Vagina (tissue), 2 donors: ENCODE results near the gene C10orf71. TPM values are rescaled to one million over a fixed set of nuclear protein-coding genes. Genes with fewer than 3 reads are reported as not detected.

ENCODE experiments used
- DNase-seq, 2 donors: peaks; one replicate each; pipeline ENCODE4 v3.0.0-alpha.2; 2017; ENCODE audit errors: extremely low spot score in 2 of 2
- H3K27ac ChIP-seq: fragments of 200-600 bp; sonication (generic); one replicate; pipeline ENCODE4 v1.5.1; 2019
- H3K27me3 ChIP-seq: fragments of 200-600 bp; sonication (generic); one replicate; pipeline ENCODE4 v1.5.1; 2019
- H3K36me3 ChIP-seq, 2 donors: fragments of 200-600 bp; sonication (generic); one replicate each; pipeline ENCODE4 v1.5.1; 2017 to 2019
- H3K4me1 ChIP-seq: fragments of 200-600 bp; sonication (generic); one replicate; pipeline ENCODE4 v1.5.1; 2019
- H3K4me3 ChIP-seq, 2 donors: fragments of 200-600 bp; sonication (generic); 1 replicate in 1 of 2; 2 replicates in 1 of 2; pipeline ENCODE4 v1.5.1; 2016 to 2019
- H3K9me3 ChIP-seq: fragments of 200-600 bp; sonication (generic); one replicate; pipeline ENCODE4 v1.5.1; 2019
- CTCF ChIP-seq, 3 experiments: fragments of 450-650 bp in 2 of 3; fragments of 200-600 bp in 1 of 3; sonication (generic) in 1 of 3; IDR thresholded peaks; one replicate each; pipeline ENCODE4 v1.5.1; 2017 to 2019; ENCODE audit warnings: antibody characterized with exemption in 3 of 3, mild to moderate bottlenecking in 2 of 3, moderate library complexity in 2 of 3
- POLR2A ChIP-seq, 2 donors: fragments of 450-650 bp; IDR thresholded peaks; one replicate each; pipeline ENCODE4 v1.6.1; 2017; ENCODE audit warnings: antibody characterized with exemption in 2 of 2, mild to moderate bottlenecking in 2 of 2, moderate library complexity in 2 of 2
- POLR2AphosphoS5 ChIP-seq, 2 donors: sonication (generic); formaldehyde crosslinking; IDR thresholded peaks; one replicate each; pipeline ENCODE4 v1.9.0; 2017; ENCODE audit warnings: antibody characterized with exemption in 2 of 2, mild to moderate bottlenecking in 2 of 2, low read depth in 1 of 2; ENCODE audit not compliant: insufficient read depth in 1 of 2
- intact Hi-C: fragments of 100-400 bp; cut with DNase I; formaldehyde crosslinking; loops from one replicate; pipeline ENCODE4 v1.15.1; 2023
- total RNA-seq: library from RNA; depleted of rRNA; stranded (reverse); fragments of >200 nt; gene quantifications from one replicate; pipeline ENCODE4 v1.2.3, GENCODE V29; 2016

Gene C10orf71
- total RNA-seq, 1 donor from 2014 or later = not detected

- intact Hi-C loops = no loop called here
- Histone ChIP-seq H3K27me3 (no peaks in the 10 kb centered on the region), H3K4me3 (no peak overlapping the region), H3K27ac (no peak overlapping the region), H3K36me3 (no peaks in the 10 kb centered on the region), H3K4me1 (no peaks in the 10 kb centered on the region), H3K9me3 (no peaks in the 10 kb centered on the region)
- TF ChIP-seq CTCF (IDR thresholded peaks at IDR 0.05) = no peak
- no peak for TF ChIP-seq POLR2AphosphoS5 (IDR thresholded peaks at IDR 0.05; ENCODE audit: insufficient read depth in 1 of 2, low read depth in 1 of 2)
- no peak for TF ChIP-seq POLR2A (IDR thresholded peaks at IDR 0.05)
- no peak for DNase-seq
Observed at GRCh38 chr10:49287689-49288340, 11.2 kb upstream of the C10orf71 start.

GRCh38 chr10:49288341-49289065 lies 10.5 kb upstream of the C10orf71 start:
- Histone ChIP-seq H3K9me3 (no peaks in the 10 kb centered on the region), H3K4me1 (no peaks in the 10 kb centered on the region), H3K36me3 (no peaks in the 10 kb centered on the region), H3K4me3 (no peak overlapping the region), H3K27ac (no peak overlapping the region), H3K27me3 (no peaks in the 10 kb centered on the region)
- no peak for DNase-seq
- TF ChIP-seq CTCF (IDR thresholded peaks at IDR 0.05) = no peak
- TF ChIP-seq POLR2AphosphoS5 (IDR thresholded peaks at IDR 0.05; ENCODE audit: insufficient read depth in 1 of 2, low read depth in 1 of 2) = no peak
- TF ChIP-seq POLR2A (IDR thresholded peaks at IDR 0.05) = no peak
- intact Hi-C loops = no loop called here

DNA sequence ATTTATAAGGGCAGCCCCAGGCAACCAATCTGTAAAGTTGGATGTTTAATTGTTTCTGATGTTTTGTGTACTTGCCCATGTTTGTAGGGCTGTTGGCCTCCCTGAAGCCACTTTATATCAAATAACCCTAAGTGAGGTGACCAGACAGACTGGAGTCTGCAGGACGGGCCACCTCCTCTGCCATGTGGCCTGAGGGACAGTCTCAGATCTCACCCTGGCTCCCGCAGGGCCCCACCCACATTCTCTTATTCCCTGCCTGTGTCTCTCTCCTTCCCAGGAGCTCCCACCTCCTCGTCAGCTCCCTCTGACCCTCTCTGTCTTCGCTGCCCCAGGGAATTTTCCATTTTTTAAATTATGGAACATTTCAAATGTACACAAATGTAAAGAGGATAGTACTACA lies 9.5 kb upstream of the C10orf71 start:
- intact Hi-C loops = no loop called here
- TF ChIP-seq CTCF (IDR thresholded peaks at IDR 0.05) (no peak), POLR2AphosphoS5 (IDR thresholded peaks at IDR 0.05; ENCODE audit: insufficient read depth in 1 of 2, low read depth in 1 of 2) (no peak)
- Histone ChIP-seq H3K4me1 (no peaks in the 10 kb centered on the region), H3K4me3 (no peak overlapping the region), H3K27ac (no peak overlapping the region), H3K27me3 (no peaks in the 10 kb centered on the region), H3K9me3 (no peaks in the 10 kb centered on the region), H3K36me3 (no peaks in the 10 kb centered on the region)
- DNase-seq = no peak

DNA sequence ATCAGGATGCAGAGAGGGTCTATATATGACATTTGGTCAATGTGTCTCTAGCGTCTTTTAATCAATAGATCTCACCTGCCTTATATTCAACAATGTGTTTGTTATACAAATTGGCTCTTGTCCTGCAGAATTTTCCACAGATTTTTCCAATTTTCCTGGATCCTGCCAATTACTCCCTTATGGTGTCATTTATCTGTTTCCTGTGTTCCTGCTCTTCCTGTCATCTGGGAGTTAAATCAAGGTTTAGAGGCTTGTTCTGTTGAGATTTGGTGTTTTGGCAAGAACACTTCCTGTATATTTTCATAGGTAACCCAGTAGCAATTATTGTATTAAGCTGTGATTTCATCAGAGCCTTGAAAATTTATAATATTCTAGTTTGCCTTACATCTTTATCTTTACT lies 8.8 kb upstream of the C10orf71 start:
- H3K4me1 ChIP-seq = no peaks in the 10 kb centered on the region
- H3K36me3 ChIP-seq = no peaks in the 10 kb centered on the region
- H3K27ac ChIP-seq = no peak overlapping the region
- TF ChIP-seq CTCF (IDR thresholded peaks at IDR 0.05) (no peak), POLR2AphosphoS5 (IDR thresholded peaks at IDR 0.05; ENCODE audit: insufficient read depth in 1 of 2, low read depth in 1 of 2) (no peak), POLR2A (IDR thresholded peaks at IDR 0.05) (no peak)
- no peaks in the 10 kb centered on the region for H3K9me3 ChIP-seq
- H3K4me3 ChIP-seq = no peak overlapping the region
- DNase-seq = no peak
- intact Hi-C loops = no loop called here
- H3K27me3 ChIP-seq = no peaks in the 10 kb centered on the region

DNA sequence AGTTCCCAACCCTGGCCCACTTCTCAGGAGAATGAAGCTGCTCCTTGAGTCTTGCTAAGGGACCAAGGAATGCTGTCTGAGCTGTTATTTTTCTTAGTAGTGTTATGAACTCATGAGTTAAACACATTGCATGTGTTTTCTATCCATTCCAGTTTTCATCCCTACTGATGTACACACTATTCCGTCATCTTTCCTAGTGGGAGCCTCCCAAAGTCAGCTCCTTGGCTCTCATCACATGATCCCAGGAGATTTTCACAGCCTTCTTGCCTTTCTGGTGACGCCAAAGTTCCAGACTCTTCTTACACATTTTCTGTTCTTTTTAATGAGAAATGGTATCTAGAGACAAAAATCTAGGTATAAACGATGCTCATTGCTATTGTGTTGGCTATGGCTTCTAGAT lies 8.4 kb upstream of the C10orf71 start:
- Histone ChIP-seq H3K4me1 (no peaks in the 10 kb centered on the region), H3K36me3 (no peaks in the 10 kb centered on the region), H3K27me3 (no peaks in the 10 kb centered on the region), H3K4me3 (no peak overlapping the region), H3K27ac (no peak overlapping the region), H3K9me3 (no peaks in the 10 kb centered on the region)
- intact Hi-C loops = no loop called here
- TF ChIP-seq POLR2A (IDR thresholded peaks at IDR 0.05) (no peak), CTCF (IDR thresholded peaks at IDR 0.05) (no peak), POLR2AphosphoS5 (IDR thresholded peaks at IDR 0.05; ENCODE audit: insufficient read depth in 1 of 2, low read depth in 1 of 2) (no peak)
- no peak for DNase-seq
